Measurements from ENCODE around the gene KDM3A.

Gene KDM3A

GRCh38 chr2:86520153-86520552 is 79.0 kb downstream of the KDM3A start:
- no peak for DNase-seq

GRCh38 chr2:86521922-86522321 is 80.8 kb downstream of the KDM3A start:
- no peak for DNase-seq

- no peak for DNase-seq
Measured at GRCh38 chr2:86522711-86523110, 81.5 kb downstream of the KDM3A start.

- no peak for DNase-seq
Measured at GRCh38 chr2:86523491-86523890, 82.3 kb downstream of the KDM3A start.

GRCh38 chr2:86525421-86526340 is 84.5 kb downstream of the KDM3A start:
- DNase-seq, result no peak

GRCh38 chr2:86533589-86533988 is 92.4 kb downstream of the KDM3A start:
- DNase-seq, result no peak

GRCh38 chr2:86541334-86541733 is 100.2 kb downstream of the KDM3A start:
- no peak for DNase-seq
